CD4-positive, alpha-beta T cell treated with Interleukin-12 subunit alpha and Interleukin-12 subunit beta, for 1 hour (primary cell): ENCODE data around the gene VASH2.
"Not testable (repeated sequence)": the region's sequence is repeated elsewhere in the genome, so short reads cannot be mapped to it uniquely, and the experiment has no call there.

ENCODE experiments used
- DNase-seq: peaks from one replicate; pipeline ENCODE4 v3.0.0-alpha.2; 2020

The VASH2 gene

DNA sequence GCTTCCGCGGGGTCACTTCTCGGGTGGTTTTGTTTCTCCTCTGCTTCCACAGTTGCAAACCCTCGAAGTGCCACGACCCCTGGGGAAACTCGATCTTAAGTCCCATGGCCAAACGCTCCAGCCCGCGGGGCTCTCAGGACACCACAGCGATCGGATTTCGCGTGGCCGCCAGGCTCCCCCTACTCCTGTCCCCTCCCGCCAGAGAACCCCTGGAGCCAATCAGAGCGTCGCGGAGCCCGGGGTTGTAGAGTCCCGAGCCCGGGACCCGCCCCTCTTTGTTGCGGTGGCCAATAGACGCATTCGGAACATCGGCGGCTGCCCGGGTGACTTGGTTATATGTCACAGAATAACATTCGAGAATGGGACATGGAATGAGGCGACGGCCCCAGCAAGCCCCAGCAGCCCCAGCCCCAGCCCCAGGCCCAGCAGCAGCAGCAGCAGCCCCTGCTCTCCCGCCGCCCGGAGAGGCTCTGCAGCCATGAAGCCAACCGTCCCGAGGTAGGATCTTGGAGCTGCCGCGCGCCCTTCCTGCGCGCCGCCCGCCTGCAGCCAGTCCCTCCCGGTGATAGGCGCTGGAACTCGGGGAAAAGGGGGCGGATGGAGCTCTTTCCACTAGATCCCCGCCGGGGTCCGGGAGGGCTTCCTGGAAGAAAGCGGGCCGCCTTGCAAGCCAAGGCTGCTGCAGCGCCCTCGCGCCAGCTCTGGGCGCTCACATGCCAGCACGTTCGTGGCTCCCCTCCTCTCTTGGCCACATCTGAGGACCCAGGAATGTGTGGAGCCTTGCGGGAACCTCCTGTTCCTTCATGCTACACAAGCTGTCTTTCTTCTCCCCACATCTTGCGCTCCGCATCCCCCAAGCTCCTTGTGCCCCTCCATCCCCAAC, at the start of gene VASH2:
TSS of gene VASH2 (plus strand) at position 299 of the 883 bp plus-strand sequence. CDS start 1,002 bp downstream, outside the sequence.
- DNase-seq: peak; percentile 58

- DNase-seq: no peak
Measured at GRCh38 chr1:212901290-212901689, 49.1 kb upstream of the VASH2 start.

DNA sequence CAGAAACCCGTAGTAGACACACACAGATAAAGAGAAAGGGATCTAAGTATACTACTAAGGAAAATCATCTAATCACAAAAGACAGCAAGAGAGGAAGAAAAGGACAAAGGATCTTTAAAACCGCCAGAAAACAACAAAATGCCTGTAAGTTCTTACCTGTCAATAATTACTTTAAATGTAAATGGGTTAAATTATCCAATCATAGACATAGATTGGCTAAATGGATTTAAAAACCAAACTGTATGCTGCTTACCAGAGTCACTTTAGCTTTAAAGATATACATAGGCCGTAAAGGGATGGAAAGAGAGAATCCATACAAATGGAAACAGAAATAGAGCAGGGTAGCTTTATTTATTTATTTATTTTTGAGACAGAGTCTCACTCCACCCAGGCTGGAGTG, 48.3 kb upstream of the VASH2 start:
- DNase-seq: no peak

DNA sequence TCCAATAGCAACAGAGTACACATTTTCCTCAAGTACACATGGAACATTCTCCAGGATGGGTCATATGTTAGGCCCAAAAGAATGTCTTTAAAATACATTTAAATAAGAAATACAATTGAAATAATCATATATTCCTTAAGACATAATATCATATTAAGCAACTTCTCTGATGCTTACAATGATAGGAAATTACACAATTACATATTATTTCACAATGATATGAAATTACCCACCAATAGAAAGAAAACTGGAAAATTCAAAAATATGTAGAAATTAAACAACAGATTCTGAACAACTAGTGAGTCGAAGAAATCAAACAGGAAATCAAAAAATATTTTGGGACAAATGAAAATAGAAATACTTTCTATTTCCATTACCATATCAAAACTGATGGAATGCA, 46.7 kb upstream of the VASH2 start:
- DNase-seq: no peak

GRCh38 chr1:212908071-212908470, 42.3 kb upstream of the VASH2 start:
- not testable (repeated sequence) for DNase-seq

DNA sequence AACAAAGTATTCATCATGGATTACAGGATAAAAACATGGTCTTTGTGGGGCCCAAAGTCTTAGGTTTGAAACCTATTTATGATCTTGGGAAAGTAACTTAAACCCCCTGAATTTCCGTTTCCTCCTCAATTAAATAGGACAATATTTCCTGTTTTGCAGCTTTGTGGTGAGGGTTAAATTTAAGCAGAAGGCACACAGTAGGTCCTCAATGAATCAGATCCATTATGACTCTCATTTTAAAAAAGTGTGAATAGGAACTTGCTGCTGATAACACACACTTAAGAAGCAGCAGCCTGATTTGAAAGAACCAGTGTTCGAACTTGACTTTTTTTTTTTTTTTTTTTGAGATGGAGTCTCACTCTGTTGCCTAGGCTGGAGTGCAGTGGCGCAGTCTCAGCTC, 41.4 kb upstream of the VASH2 start:
- no peak for DNase-seq

- no peak for DNase-seq
Measured at GRCh38 chr1:212909652-212910063, 40.7 kb upstream of the VASH2 start.

- not testable (repeated sequence) for DNase-seq
Measured at GRCh38 chr1:212910213-212910612, 40.1 kb upstream of the VASH2 start.

DNA sequence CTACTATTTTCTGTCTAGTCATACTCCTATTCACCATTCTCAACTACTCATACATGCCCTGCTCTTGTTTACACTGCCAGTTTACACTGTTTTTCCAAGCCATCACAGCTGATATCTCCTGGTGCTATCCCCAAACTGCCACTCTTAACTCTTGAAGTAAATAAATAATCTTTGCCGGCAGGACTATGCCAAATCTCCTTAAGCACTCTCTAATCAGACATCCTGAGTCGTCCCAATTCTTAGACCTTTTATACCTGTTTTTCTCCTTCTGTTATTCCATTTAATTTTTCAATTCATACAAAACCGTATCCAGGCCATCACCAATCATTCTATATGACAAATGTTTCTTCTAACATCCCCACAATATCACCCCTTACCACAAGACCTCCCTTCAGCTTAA, 36.7 kb upstream of the VASH2 start:
- DNase-seq: not testable (repeated sequence)

DNA sequence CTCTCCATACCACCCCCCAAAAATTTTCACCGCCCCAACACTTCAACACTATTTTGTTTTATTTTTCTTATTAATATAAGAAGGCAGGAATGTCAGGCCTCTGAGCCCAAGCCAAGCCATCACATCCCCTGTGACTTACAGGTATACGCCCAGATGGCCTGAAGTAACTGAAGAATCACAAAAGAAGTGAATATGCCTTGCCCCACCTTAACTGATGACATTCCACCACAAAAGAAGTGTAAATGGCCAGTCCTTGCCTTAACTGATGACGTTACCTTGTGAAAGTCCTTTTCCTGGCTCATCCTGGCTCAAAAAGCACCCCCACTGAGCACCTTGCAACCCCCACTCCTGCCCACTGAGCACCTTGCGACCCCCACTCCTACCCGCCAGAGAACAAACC, 36.2 kb upstream of the VASH2 start:
- not testable (repeated sequence) for DNase-seq

- DNase-seq: no peak
Measured at GRCh38 chr1:212914789-212915188, 35.6 kb upstream of the VASH2 start.

- DNase-seq: no peak
Measured at GRCh38 chr1:212915245-212916091, 34.9 kb upstream of the VASH2 start.

DNA sequence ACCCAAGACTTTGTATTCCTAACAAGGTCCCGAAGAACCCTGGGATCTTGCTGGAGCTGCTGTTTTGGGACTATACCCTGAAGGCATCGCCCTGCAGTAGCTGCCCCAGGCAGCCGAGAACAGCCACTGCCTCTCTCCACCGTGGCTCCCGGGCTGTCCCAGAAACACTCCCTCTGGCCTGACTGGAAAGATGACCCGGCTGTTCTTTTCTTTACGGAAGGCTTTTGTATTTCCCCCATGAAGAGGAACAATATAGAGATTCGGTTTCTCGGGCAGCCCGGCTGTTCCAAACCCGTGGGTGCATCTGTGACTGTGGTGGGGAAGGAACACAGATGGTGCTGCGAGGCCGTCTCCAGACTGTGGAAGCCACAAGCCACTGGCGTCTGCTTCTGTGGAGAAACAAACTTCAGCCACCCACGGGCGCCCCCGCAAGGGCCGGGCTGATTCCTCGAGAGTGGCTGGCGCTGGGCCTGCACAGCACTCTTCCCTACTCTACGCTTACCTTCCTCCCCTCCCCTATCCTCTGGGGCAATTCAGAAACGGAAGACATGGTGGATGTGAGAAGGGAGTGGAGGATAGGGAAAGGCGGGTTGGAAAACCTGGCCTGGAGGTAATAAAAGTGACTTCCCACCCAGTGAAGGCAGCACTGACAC, 33.7 kb upstream of the VASH2 start:
- DNase-seq: no peak

- no peak for DNase-seq
Measured at GRCh38 chr1:212917134-212917485, 33.2 kb upstream of the VASH2 start.

DNA sequence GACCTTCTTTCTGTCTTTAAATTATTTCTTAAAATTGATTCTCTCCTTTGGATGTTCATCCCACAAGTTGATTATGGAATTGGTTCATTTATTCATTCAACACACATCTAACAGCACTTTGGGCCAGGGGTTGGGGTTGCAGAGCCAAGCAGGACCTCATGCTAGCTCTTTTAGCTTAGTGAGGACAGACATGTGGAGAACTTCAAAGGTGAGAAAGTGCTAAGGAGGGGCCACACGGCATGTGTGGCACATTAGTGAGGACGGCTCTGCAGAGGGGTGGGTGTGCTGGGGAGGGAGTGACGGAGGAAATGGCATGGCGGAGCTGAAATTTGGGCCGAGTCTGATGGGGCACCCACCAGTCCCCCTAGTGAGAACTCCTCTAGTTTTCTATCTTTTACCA, 32.5 kb upstream of the VASH2 start:
- no peak for DNase-seq

DNA sequence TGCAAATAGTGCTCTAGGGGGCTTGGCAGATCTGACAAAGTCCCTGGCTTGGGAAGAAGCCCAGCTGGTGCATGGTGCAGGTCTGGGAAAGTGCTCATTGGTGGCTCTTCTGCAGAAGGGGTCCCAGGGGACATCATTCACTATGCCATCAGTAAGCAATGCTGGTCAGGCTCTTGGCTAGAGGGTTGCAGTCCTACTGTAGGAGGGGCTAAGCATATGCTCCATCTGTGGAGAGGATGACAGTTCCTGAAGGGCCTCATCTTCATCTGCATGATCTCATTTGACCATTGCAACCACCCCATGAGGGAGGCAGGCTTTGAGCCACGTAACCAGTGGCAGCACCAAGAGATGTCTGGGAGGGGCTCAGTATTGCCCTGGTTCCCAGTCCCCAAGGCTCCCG, 31.5 kb upstream of the VASH2 start:
- DNase-seq: no peak

DNA sequence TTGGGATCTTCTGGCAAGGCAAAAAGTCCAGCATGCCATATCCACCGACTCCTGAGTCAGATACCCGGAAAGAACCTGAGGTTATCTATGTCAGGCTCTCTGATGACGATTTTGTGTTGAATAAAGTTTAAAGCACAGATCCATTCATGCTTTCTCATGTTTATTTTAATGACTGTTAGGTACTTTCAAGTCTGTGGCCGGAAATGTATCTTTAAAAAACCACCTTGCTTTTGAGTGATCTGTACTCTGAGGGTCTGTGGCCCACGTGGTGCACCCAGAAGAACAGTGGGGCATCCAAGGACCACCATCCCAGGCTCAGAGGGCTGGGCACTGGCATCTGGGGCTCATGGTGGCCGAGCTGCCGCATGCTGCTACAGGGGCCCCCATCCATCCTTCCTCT, 30.1 kb upstream of the VASH2 start:
- no peak for DNase-seq

DNA sequence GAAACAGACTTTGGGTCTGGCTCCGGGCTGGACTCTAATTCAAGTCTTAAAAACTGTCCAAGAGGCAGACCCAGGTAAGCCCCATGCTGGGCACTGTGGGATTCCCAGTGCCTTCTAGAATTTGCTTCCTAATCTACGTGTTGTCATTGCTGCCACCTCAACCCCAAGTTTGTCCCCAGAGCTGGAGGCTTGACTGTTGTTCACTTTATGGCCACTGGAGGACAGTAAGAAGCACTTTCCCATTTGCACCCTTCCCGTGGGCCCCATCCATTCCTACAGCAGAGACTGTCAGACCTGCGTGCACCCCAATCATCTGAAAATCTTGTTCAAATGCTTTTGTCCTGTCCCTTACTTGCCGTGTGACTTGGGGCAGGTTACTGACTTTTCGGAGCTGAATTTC, 29.4 kb upstream of the VASH2 start:
- no peak for DNase-seq

- no peak for DNase-seq
Measured at GRCh38 chr1:212922016-212922415, 28.3 kb upstream of the VASH2 start.

- DNase-seq: no peak
Measured at GRCh38 chr1:212926372-212926771, 24.0 kb upstream of the VASH2 start.

DNA sequence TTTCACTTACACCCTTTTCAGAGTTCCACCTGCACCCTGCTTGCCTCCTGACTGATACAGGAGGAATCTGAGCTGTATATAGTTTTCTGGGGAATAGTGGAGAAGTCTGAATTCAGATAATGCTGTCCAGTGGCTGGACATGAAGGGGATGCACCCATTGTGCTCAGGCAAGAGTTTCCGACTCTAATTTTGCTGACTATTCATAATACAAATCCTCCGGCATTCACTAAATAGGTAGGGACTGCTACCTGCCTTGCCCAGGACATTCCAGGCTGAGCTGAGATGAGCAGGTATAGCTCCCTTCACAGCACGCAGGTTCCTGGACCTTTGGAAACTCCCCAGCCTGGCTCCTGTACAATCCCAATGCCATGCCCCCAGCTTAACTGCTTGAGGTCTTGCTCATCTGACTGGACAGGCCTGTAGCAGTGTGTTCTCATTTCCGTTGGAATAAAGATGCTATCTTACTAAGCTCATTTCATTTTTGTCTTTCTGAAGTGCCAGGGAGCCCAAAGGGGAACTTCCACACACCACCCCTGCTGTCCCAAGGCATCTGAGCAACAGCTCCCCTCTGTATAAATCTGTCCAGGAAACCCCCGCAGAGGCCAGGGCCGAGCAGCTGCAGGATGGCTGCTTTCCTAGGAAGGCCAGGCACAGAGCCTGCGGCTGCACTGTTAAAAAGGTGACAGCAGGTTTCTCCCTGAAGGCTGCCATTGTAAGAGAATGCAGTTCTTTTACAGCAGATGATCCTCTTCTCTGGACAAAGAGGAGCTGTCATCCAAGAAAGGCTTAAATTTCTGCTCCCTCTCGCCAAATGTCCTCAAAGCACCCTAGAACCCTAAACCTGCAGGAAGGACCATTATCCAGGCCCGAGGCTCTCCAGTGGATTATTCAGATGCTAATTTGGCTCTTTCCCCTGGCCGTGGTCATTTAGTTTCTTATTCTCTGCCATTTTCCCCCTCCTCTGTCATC, 21.7 kb upstream of the VASH2 start:
- no peak for DNase-seq

GRCh38 chr1:212930986-212931678, 19.2 kb upstream of the VASH2 start:
- DNase-seq: no peak
